HG02970 (cell line): ENCODE results near the gene ZNF761.
"Not testable (repeated sequence)": the region's sequence is repeated elsewhere in the genome, so short reads cannot be mapped to it uniquely, and the experiment has no call there.

ENCODE experiments used
- ATAC-seq: cut with Tn5 transposase; IDR thresholded peaks from one replicate; pipeline ENCODE4 v1.9.1; 2021; ENCODE audit warnings: mild to moderate bottlenecking, moderate library complexity, moderate number of reproducible peaks; ENCODE audit not compliant: unreplicated experiment, low FRiP score

Gene ZNF761

GRCh38 chr19:53431399-53432087, at the start of gene ZNF761:
Gene ZNF761, plus strand, starts transcription at chr19:53431984. Its CDS starts 15,285 bp downstream, at chr19:53447269.
- peak; percentile 96 for ATAC-seq

GRCh38 chr19:53388168-53388567, 43.6 kb upstream of the ZNF761 start:
- no peak for ATAC-seq

- no peak for ATAC-seq
Observed at GRCh38 chr19:53388904-53389303, 42.9 kb upstream of the ZNF761 start.

- no peak for ATAC-seq
Observed at GRCh38 chr19:53389571-53389970, 42.2 kb upstream of the ZNF761 start.

- no peak for ATAC-seq
Observed at GRCh38 chr19:53389978-53390377, 41.8 kb upstream of the ZNF761 start.

- peak; percentile 16 for ATAC-seq
Observed at GRCh38 chr19:53394522-53394973, 37.2 kb upstream of the ZNF761 start.

- ATAC-seq = peak; percentile 86
Observed at GRCh38 chr19:53394974-53395839, 36.6 kb upstream of the ZNF761 start, which contains the start of gene ZNF765. Gene ZNF765, plus strand, starts transcription at chr19:53395149. Its CDS starts 2,867 bp downstream, at chr19:53398016.

- ATAC-seq = not testable (repeated sequence)
Observed at GRCh38 chr19:53395840-53396524, 35.8 kb upstream of the ZNF761 start.

DNA sequence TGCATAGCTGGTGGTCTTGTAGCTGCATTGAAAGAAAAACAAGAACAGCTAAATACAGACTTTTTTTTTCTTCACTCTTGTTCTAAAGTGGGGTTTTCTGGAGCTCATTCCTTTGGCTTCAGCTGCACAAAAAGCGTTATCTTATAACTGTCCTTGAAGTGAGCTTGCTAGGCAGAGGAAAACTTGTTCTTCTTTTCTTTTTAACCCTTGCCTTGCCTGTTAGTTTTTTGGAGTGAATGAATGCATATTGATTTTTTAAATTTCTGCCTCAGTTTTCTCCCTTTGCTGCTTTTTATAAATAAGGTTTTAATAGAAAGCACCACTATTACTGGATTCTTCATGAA, 35.3 kb upstream of the ZNF761 start:
- ATAC-seq = no peak

DNA sequence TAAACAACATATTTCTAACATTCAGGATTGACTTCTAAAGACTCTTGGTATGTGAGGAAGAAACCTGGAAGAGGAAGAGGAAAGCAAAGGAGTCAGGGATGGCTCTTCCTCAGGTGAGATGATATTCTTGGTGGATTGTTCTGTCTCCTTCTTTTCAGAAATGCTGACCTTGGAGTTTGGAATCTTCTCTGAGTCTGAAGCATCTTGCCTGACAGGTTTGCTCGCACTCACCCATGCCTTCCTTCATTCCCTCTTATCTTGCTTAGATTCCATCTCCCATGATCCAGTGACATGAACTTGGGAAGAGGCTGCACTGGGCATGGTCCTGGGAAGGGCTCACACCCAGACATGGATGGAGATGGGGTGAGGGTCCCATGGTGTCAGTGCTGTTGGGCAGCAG, 33.9 kb upstream of the ZNF761 start:
- not testable (repeated sequence) for ATAC-seq

- no peak for ATAC-seq
Observed at GRCh38 chr19:53409505-53410204, 22.1 kb upstream of the ZNF761 start.

DNA sequence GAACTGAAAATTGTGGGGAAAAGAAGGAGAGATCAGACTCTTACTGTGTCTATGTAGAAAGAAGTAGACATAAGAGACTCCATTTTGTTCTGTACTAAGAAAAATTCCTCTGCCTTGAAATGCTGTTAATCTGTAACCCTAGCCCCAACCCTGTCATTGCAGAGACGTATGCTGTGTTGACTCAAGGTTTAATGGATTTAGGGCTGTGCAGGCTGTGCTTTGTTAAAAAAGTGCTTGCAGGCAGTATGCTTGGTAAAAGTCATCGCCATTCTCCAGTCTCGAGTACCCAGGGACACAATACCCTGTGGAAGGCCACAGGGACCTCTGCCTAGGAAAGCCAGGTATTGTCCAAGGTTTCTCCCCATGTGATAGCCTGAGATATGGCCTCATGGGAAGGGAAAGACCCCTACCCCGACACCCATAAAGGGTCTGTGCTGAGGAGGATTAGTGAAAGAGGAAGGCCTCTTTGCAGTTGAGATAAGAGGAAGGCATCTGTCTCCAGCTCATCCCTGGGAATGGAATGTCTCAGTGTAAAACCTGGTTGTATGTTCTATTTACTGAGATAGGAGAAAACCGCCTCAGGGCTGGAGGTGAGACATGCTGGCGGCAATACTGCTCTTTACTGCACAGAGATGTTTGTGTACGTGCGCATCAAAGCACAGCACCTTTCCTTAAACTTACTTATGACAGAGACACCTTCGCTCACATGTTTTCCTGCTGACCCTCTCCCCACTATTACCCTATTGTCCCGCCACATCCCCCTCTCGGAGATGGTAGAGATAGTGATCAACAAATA, 11.1 kb upstream of the ZNF761 start:
- ATAC-seq = not testable (repeated sequence)

DNA sequence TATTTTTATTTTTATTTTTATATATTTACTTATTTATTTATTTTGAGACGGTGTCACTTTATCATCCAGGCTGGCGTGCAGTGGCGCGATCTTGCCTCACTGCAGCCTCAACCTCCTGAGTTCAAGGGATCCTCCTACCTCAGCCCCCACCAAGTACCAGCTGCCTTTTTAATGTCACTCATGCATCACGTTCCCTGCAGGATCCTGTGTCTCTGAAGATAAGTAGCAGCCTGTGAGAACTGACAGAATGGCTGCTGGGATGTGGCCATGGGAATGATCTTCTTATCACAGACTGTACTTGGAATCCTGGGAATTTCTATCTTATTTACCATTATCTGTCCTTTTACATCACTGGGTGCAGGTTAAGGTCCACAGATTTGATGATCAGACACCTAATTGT, 9.2 kb upstream of the ZNF761 start:
- no peak for ATAC-seq

DNA sequence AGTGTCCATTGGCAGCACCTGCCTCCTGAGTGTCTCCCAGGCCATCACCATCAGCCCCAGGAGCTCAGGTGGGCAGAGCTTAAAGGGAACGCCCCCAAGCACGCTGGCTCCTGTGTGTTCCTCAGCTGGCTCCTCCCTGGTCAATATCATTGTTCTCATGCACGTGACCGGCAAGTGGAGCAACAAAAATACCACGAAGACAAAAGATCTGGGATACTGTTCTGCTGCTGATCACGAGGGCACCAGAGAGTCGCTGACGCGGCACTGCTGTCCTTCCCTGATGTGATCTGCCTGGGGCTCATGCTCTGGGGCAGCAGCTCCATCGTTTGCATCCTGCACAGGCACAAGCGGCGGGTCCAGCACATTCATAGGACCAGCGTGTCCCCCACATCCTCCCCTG, 8.7 kb upstream of the ZNF761 start:
- not testable (repeated sequence) for ATAC-seq

- not testable (repeated sequence) for ATAC-seq
Observed at GRCh38 chr19:53423680-53424079, 8.1 kb upstream of the ZNF761 start.

DNA sequence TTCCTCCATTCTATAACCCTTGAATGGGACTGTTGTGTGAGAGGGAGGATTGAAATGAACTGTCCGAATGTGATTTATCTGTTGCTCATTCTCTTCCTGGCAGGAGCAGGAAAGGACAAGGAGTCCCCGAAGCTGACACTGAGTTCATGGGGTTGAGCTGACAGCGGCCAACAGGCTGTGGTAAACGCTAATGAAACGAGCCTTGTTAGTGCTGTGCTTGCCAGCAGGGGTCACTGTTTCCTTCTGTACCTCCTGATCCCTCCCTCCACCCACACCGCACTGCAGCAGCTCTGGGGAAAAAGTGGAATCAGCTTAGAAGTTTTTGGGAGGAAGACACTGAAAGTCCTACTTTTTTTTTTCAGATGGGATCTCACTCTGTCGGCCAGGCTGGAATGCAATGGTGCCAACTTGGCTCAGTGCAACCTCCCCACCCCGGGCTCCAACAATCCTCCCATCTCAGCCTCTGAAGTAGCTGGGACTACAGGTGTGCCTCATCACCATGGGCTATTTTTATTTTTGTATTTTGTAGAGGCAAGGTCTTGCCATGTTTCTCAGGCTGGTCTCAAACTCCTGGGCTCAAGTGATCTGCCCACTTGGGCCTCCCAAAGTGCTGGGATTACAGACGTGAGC, 6.7 kb upstream of the ZNF761 start:
- ATAC-seq = no peak

- ATAC-seq = peak; percentile 33
Observed at GRCh38 chr19:53432088-53432661, 391 bp downstream of the ZNF761 start.

DNA sequence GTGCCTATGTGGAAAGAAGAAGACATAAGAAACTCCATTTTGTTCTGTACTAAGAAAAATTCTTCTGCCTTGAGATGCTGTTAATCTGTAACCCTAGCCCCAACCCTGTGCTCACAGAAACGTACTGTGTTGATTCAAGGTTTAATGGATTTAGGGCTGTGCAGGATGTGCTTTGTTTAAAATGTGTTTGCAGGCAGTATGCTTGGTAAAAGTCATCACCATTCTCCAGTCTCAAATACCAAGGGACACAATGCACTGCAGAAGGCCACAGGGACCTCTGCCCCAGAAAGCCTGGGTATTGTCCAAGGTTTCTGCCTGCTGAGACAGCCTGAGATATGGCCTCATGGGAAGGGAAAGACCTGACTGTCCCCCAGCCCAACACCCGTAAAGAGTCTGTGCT, 12.0 kb downstream of the ZNF761 start:
- not testable (repeated sequence) for ATAC-seq

- ATAC-seq = not testable (repeated sequence)
Observed at GRCh38 chr19:53447196-53447595, 15.4 kb downstream of the ZNF761 start.
